Stimulated activated CD4-positive, alpha-beta T cell treated with anti-CD3 and anti-CD28 coated beads, Interleukin-15, amount 100 ng/mL, for 24 hours (primary cell): ENCODE data around the gene RASAL2.
"Not testable (repeated sequence)": the region's sequence is repeated elsewhere in the genome, so short reads cannot be mapped to it uniquely, and the experiment has no call there.

ENCODE experiments used
- DNase-seq: peaks from one replicate; pipeline ENCODE4 v3.0.0-alpha.2; 2020

Gene RASAL2

GRCh38 chr1:178241057-178241456, 147.2 kb downstream of the RASAL2 start:
- DNase-seq = no peak

GRCh38 chr1:178241837-178242236, 147.9 kb downstream of the RASAL2 start:
- DNase-seq = no peak

DNA sequence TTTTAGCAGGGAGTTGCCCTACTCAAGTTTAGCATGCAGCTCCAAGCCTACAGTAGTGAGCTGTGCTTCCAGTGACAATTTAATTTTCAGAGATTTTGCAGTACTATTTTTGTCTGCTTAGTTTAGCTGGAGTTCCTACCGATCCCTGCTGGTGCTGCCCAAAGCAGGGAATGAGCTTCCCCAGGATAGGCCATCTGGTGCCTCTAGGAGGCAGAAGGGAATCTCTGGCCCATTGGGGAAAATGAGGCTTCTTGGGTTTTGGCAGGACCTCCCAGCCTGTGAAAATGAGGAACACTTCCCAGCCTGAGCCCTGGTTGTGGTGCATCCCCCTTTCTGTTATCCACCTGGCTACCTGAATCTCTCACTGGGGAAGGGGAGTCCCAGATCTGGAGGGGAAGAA, 149.2 kb downstream of the RASAL2 start:
- no peak for DNase-seq

GRCh38 chr1:178243890-178244289, 150.0 kb downstream of the RASAL2 start:
- no peak for DNase-seq

DNA sequence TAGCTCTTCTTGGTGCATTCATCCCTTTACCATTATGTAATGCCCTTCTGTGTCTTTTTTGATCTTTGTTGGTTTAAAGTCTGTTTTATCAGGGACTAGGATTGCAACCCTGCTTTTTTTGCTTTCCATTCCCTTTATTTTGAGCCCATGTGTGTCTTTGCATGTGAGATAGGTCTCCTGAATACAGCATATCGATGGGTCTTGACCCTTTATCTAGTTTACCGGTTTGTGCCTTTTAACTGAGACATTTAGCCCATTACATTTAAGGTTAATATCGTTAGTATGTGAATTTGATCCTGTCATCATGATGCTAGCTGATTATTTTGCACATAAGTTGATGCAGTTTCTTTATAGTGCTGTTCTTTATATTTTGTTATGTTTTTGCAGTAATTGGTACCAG, 154.4 kb downstream of the RASAL2 start:
- not testable (repeated sequence) for DNase-seq

DNA sequence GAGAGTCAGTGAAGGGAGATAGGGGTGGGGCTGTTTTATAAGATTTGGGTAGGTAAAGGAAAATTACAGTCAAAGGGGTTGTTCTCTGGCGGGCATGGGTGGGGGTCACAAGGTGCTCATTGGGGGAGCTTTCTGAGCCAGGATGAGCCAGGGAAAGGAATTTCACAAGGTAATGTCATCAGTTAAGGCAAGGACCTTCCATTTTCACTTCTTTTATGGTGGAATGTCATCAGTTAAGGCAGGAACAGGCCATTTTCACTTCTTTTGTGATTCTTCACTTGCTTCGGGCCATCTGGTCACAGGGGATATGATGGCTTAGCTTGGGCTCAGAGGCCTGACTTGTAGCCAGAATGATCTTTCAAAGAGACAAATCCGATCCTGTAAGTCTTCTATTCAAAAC, 159.7 kb downstream of the RASAL2 start:
- DNase-seq = not testable (repeated sequence)

GRCh38 chr1:178254433-178254832, 160.5 kb downstream of the RASAL2 start:
- DNase-seq = no peak

DNA sequence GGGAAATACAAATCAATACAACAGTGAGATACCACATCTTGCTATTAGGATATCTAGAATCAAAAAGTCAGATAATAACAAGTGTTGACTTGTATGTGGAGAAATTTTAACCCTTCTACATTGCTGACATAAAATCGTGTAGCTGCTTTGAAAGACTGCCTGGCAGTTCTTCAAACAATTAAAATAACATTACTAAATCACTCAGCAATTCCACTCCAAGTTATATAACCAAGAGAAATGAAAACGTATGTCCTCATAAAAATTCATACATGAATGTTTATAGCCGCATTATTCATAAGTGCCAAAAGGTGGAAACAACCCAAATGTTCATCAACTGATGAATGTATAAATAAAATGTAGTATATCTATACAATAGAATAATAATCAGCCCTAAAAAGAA, 164.6 kb downstream of the RASAL2 start:
- no peak for DNase-seq

DNA sequence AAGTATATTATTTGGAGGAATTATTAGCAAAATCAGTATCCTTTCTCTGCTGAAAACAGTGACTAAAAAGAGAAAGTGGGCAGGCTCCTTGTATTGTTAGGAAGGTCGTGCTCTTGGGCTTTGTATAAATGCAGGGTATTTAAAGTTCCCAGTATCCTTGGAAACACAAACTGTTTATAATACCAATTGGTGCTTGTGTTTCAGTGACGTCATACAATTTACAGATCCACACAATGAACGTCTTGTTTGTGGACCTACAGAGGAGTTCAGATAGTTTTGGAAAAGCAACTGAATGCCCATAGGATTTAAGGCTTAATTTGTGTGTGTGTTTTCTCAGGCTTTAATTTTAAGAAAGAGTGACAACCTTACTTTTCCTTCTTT, 168.2 kb downstream of the RASAL2 start:
- no peak for DNase-seq

- no peak for DNase-seq
Measured at GRCh38 chr1:178263341-178263740, 169.4 kb downstream of the RASAL2 start.

GRCh38 chr1:178266113-178266512, 172.2 kb downstream of the RASAL2 start:
- DNase-seq = no peak

DNA sequence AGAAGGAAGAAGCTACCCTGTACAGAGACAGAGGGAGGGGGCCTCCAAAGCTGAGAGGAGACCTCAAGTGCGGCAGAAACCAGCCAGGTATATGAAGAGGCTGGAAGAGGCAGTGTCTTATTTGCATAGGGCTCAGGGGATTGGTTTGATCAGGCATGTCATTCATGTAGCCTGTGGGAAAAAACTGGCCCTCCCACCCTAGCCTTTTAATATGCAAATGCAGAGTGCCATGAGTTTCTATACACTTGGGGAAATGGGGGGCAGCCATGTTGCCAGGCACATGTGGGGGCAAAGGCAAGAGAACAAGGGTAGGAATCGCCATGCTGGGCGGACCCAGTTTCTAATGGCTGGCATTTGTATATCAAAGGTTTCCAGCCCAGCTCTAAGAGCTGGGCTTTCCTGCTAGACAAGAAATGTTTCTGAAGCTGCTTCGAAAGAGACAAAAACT, 172.7 kb downstream of the RASAL2 start:
- no peak for DNase-seq

DNA sequence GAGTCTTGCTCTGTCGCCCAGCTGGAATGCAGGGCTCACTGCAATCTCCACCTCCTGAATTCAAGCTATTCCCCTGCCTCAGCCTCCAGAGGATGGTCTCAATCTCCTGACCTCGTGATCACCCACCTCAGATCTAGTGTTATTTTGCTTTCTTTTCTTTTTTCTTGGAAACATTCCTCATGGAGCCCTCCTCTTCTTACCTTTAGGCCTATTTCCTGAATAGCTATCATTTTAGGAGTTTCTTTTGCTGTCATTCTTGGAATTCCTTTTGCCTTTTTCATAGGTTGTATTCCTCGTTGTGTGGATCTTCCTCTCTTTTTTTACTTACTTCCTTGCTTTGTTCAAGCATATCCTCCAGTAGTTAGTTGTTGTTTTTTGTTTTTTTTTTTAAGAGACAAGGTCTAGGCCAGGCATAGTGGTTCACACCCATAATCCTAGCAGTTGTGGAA, 173.8 kb downstream of the RASAL2 start:
- no peak for DNase-seq

GRCh38 chr1:178271471-178271870, 177.6 kb downstream of the RASAL2 start:
- no peak for DNase-seq

DNA sequence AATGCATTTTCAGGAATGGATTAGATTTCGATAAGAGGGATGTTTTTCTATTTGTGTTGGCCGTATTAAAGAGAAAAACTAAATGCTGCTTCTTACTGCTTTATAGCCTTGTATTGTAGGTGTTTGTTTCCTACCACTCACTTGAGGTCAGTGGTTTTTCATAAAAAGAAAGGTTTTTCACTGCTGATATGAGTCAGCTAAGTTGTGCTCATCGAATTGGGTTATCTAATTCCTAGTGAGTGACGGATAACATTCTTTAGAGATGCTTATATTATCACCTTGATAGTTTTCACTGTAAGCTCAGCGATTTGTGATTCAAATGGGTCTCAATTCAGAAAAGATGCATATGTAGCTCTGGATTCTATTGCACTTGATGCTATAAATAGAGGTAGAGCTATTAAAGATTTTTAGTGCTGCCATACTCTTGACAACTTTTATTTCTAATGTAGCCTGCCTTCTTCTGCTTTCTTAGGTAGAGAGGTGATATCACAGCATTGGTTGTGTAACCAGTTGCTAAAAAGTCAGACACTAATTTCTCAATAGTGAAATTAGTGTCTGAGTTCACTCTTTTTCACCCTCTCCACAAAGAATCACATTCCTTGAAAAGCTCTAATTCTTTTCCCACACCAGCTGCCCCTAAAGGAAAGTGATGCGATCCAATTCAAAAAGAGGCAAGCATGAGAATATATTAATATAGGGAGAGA, 180.0 kb downstream of the RASAL2 start:
- DNase-seq = no peak

DNA sequence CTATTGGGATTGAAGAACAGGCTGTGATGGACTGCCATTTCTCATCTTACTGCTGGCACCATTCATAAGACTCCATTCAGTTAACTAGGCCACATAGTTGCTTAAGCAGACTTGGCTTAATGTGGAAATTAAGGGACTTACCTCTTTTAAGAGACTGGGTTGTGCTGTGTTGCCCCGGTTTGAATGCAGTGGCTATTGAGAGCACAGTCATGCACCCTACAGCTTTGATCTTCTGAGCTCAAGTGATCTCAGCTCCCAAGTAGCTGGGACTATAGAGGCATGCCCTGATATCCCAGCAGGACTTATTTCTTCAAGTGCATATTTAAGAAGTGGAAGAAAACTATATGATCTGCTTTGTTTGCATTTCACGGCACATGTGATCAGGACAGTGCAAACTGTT, 181.1 kb downstream of the RASAL2 start:
- DNase-seq = no peak

DNA sequence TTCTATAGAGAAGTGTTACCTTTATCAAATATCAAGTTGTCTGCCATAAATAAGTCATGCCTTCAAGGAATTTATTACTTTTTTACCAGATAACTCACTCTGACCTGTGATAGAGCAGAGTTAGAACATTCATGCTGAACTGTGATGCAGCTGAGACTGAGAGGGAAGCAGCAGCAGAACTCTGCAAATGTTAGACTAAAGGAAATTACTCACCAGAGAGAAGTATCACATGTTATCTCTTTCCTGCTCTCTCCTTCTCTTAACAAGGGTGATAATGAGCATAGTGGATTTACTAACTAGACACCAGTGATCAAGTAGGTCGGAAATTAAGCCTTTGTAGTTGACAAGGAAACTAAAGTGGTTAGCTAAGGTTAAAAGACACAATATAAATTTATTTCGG, 181.6 kb downstream of the RASAL2 start:
- DNase-seq = no peak

- DNase-seq = no peak
Measured at GRCh38 chr1:178277793-178278530, 184.1 kb downstream of the RASAL2 start.

DNA sequence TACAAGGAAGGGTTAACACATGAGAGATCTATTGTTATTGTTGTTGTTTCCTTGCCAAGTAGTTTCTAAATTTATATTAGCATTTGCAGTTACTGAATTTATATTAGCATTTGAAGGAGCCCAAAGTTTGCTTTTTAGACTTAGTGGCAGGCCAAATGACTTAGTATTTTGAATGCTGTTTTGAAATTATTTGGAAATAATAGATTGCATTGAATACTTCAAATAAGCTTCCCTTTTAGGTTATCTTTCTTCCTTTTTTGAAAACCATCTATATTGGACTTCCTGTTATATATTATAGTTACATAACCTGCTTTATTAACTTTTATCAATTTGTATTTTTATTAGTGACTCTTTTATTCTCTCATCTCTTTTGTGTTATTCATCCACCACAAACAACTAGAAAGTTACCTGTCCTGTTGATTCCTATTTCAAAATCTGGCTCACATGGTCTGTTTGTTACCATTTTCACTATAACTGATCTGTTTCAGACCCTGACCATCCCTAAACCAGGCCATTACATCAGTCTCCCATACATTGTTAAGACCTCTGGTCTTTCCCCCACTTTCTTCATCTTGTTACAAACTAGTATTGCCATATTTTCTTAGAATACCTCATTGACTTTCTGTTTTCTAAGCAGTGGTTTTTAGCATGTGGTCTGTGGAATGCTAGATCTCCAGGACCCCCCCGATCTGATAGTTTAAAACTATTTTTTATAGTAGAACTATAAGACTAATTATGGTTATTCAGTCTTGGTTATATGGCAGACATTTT, 185.2 kb downstream of the RASAL2 start:
- no peak for DNase-seq

DNA sequence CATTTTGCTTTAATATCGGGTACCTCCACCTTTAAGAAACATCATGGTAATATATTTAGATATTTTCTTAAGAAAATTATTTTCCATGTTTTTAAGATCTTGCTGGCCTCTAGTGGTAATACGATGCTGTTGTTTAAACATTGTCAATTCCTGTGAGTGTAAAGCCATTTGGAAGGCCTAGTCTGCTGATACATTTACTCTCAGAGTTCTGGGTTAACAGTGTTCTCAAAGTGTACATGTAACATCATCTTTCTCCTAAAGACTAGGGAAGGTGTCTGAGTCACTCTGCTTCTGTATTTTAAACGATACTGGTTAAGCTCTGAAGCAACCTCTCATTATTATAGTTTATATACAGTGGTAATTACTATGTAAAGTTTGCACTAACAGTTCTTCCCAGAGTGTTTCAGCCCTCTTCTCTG, 189.1 kb downstream of the RASAL2 start:
- DNase-seq = no peak

DNA sequence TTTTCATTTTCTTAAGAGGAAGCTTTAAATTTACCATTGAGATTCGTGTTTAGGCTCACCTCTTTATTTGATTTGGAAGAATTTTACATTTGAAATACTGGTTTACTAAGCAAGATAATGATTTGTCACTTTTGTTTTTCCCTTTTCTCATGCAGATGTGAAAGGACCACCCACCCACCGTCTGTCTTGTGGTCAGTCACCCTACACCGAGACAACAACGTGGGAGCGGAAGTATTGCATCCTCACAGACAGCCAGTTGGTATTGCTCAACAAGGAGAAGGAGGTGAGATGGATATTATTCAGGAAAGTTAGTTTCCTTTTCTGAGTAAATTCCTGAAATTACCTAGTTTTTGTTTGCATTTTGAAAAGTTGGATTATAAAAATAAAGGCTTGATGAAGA, 189.5 kb downstream of the RASAL2 start:
- DNase-seq = no peak

DNA sequence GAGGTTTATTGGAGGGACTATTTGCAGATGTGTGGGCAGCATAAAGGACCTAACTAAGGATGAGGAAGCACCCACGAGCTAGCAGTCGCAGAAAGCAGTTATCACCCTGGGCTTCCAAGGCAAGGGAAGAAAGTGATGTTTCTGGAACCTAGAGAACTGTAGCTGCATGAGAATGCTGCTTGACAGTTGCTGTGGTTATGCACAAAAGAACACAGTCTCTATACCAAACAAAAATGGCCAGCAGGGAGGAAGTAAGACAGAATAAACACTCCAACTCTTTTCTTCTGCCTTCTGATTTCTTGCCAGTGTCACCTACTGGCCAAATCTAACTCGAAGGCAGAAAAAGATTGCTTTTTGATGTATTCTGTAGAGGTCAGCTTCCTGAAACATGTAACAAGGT, 190.2 kb downstream of the RASAL2 start:
- DNase-seq = no peak

DNA sequence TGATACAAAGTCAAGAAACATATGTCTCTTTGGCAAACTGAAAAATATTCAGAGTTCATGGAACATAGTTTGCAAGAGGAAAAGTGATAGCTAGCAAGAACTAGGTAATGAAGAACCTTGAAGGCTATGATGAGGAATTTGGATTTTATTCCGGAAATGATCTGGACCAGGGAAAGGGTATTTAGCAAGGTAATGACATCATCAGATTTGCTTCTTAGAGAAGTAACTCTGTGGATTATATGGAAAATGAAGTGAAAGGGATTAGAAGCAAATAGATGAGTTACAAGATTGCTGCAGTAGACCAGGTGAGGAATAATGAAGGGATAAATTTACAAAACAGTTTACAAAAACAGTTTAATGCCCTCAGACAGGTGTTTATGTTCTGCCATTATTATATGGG, 197.3 kb downstream of the RASAL2 start:
- no peak for DNase-seq

DNA sequence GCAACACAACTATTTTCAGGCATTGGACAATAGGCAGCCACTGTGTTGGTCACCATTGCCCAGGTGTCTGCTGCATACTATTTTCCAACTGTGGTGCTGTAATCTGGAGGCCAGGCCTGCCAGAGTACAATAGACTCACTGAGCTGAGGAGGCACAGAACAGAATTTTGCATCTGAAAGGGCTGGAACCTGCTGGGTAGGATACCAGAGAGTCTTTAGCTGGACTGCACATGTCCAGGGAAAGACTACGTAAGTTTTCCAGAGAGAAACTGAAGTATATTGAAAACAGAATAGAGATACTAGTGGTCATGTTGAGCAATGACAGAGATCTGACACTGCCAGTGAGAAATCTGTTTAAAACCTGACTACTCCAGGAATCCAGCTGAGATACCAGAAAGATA, 200.8 kb downstream of the RASAL2 start:
- no peak for DNase-seq
